GM12878 (cell line): Measurements from ENCODE around the gene ADM2. TPM values are rescaled to one million over a fixed set of nuclear protein-coding genes. Genes with fewer than 3 reads are reported as not detected.

Source experiments
- ATAC-seq: fragments of 200-7000 bp; cut with Tn5 transposase; 3 replicates; pipeline ENCODE4 v1.9.1; 2020; ENCODE audit warnings: mild to moderate bottlenecking, moderate library complexity
- BruUV-seq: library from RNA; stranded (reverse); fragments of 400-500 nt; replicated peaks from 2 replicates; lab custom pipeline; 2021; lab: Mats Ljungman, UMichigan
- CTCF ChIA-PET: fragments of 300-600 bp; sonication (Branson Sonifier 250); formaldehyde crosslinking; extraction: SDS; loops from one replicate; lab custom pipeline; 2021; ENCODE audit warnings: inconsistent platforms; lab: Yijun Ruan, JAX
- POLR2A ChIA-PET: fragments of 350-600 bp; formaldehyde crosslinking; extraction: SDS; loops from one replicate; lab custom pipeline; 2021; ENCODE audit warnings: inconsistent platforms; lab: Charles Lee
- RAD21 ChIA-PET: fragments of 300-600 bp; sonication (Branson Sonifier 250); formaldehyde crosslinking; loops from one replicate; lab custom pipeline; 2023; ENCODE audit warnings: antibody characterized with exemption; ENCODE audit not compliant: unreplicated experiment; lab: Charles Lee
- SMC1A ChIA-PET: fragments of 300-600 bp; sonication (Branson Sonifier 250); formaldehyde crosslinking; loops from one replicate; lab custom pipeline; 2023; ENCODE audit not compliant: unreplicated experiment, uncharacterized antibody; lab: Charles Lee
- DNase-seq: peaks from one replicate; pipeline ENCODE4 v3.0.0-alpha.2; 2011; ENCODE audit warnings: low read depth, low spot score
- FAIRE-seq: peaks from 3 replicates; lab custom pipeline; 2011; peaks lifted over from hg19 to GRCh38; lab: Jason Lieb, UNC
- H2AFZ ChIP-seq: 2 replicates; pipeline ENCODE4 v1.6.0; 2011; ENCODE audit warnings: low read depth, low read length, control low read depth; ENCODE audit not compliant: control insufficient read depth
- H3K27ac ChIP-seq: 2 replicates; pipeline ENCODE4 v1.5.1; 2011; ENCODE audit warnings: control low read depth; ENCODE audit not compliant: control insufficient read depth, insufficient read depth
- H3K27me3 ChIP-seq, 2 experiments: replicated peaks in 1 of 2; 2 replicates each; pipeline versions ENCODE4 v1.6.0 to v1.6.1; 2011; ENCODE audit warnings: low read length in 1 of 2; ENCODE audit not compliant: control insufficient read depth in 2 of 2, insufficient read depth in 2 of 2
- H3K36me3 ChIP-seq, 2 experiments: 2 replicates each; pipeline ENCODE4 v1.5.1; 2011; ENCODE audit warnings: low read length in 1 of 2; ENCODE audit not compliant: control insufficient read depth in 2 of 2, insufficient read depth in 2 of 2
- H3K4me1 ChIP-seq: 2 replicates; pipeline ENCODE4 v1.6.1; 2011; ENCODE audit warnings: mild to moderate bottlenecking, low read length, moderate library complexity, mixed read lengths; ENCODE audit not compliant: control insufficient read depth, insufficient read depth
- H3K4me2 ChIP-seq: 2 replicates; pipeline ENCODE4 v1.6.0; 2011; ENCODE audit warnings: control low read depth; ENCODE audit not compliant: control insufficient read depth, insufficient read depth
- H3K4me3 ChIP-seq: fragments of 200-600 bp; sonication (generic); 2 replicates; pipeline ENCODE4 v1.5.1; 2016
- H3K79me2 ChIP-seq: 2 replicates; pipeline ENCODE4 v1.6.0; 2011; ENCODE audit warnings: low read length; ENCODE audit not compliant: control insufficient read depth, insufficient read depth
- H3K9ac ChIP-seq: 2 replicates; pipeline ENCODE4 v1.8.0; 2011; ENCODE audit warnings: low read length, control low read depth, mixed read lengths; ENCODE audit not compliant: control insufficient read depth, insufficient read depth
- H3K9me3 ChIP-seq: replicated peaks from 3 replicates; pipeline ENCODE4 v1.5.1; 2011; ENCODE audit warnings: mild to moderate bottlenecking, low read length; ENCODE audit not compliant: control insufficient read depth, insufficient read depth
- H4K20me1 ChIP-seq: 2 replicates; pipeline ENCODE4 v1.6.0; 2011; ENCODE audit not compliant: control insufficient read depth, insufficient read depth
- MEF2A ChIP-seq: IDR thresholded peaks from 2 replicates; pipeline ENCODE4 v1.6.1; 2011; ENCODE audit warnings: low read depth, mild to moderate bottlenecking, low read length, moderate library complexity; ENCODE audit not compliant: insufficient read depth
- NR2F1 ChIP-seq: fragments of 450-650 bp; conservative IDR thresholded peaks from 2 replicates; pipeline ENCODE4 v1.6.1; 2017; ENCODE audit warnings: mild to moderate bottlenecking
- SPI1 ChIP-seq: IDR thresholded peaks from 2 replicates; pipeline ENCODE4 v1.6.1; 2011; ENCODE audit warnings: low read depth, mild to moderate bottlenecking, low read length, moderate library complexity, borderline replicate concordance; ENCODE audit not compliant: insufficient read depth
- YY1 ChIP-seq: IDR thresholded peaks from 2 replicates; pipeline ENCODE4 v1.6.1; 2011; ENCODE audit warnings: low read depth, mild to moderate bottlenecking, low read length
- ZNF274 ChIP-seq: IDR thresholded peaks from one replicate; pipeline ENCODE4 v1.8.0; 2011; ENCODE audit not compliant: insufficient read length, insufficient read depth
- ZZZ3 ChIP-seq: IDR thresholded peaks from 2 replicates; pipeline ENCODE4 v1.6.1; 2011; ENCODE audit warnings: low read depth; ENCODE audit not compliant: control insufficient read depth, insufficient read length
- WGBS: methylation state at CpG from one replicate; pipeline ENCODE4 v1.1.6; 2016; ENCODE audit warnings: low lambda C conversion rate; ENCODE audit not compliant: insufficient replicate concordance, insufficient coverage; ENCODE audit errors: missing lambda C conversion rate; 5-methylcytosine and 5-hydroxymethylcytosine counted together
- in situ Hi-C: fragments of 300-500 bp; cut with MboI; formaldehyde crosslinking; loops from 9 replicates; pipeline ENCODE4 v1.14.3; 2018; ENCODE audit warnings: mixed read lengths
- intact Hi-C: fragments of 100-400 bp; cut with micrococcal nuclease; formaldehyde crosslinking; loops from one replicate; pipeline ENCODE4 v1.14.2; 2022; ENCODE audit not compliant: unreplicated experiment
- polyA plus RNA-seq, 11 experiments: library from polyadenylated mRNA; depleted of rRNA in 4 of 11; unstranded in 6 of 11; stranded (reverse) in 5 of 11; fragments of >200 nt; fragmentation: Nextera tagmentation in 4 of 11; fragmentation: Illumina TruSeq in 1 of 11; extraction: Ambion mirVana in 4 of 11; extraction: Trizol in 1 of 11; gene quantifications; 1 replicate in 1 of 11; 2 replicates in 10 of 11; pipeline versions ENCODE4 v1.2.1 to v1.2.3, GENCODE V29; 2011 to 2016; ENCODE audit warnings: inconsistent platforms in 2 of 11, missing spikeins in 2 of 11, low read depth in 1 of 11
- total RNA-seq, 4 experiments: library from RNA; depleted of rRNA in 3 of 4; stranded (reverse); fragments of >200 nt in 3 of 4; fragmentation: Illumina TruSeq in 1 of 4; extraction: Trizol in 1 of 4; gene quantifications; 2 replicates each; pipeline versions ENCODE4 v1.2.1 to v1.2.3, GENCODE V29; 2013 to 2021
- TF ChIP-seq, protein P1 (sequence below): IDR thresholded peaks from 2 replicates; pipeline ENCODE4 v1.6.1; 2012; ENCODE audit warnings: low read depth, low read length, improper control_type of control experiment
- TF ChIP-seq, protein P2 (sequence below): IDR thresholded peaks from 2 replicates; pipeline ENCODE4 v1.6.1; 2011; ENCODE audit warnings: borderline replicate concordance, low read depth, mild to moderate bottlenecking, moderate library complexity, low read length; ENCODE audit not compliant: insufficient read depth, poor library complexity, severe bottlenecking

ADM2 gene
- total and polyA plus RNA-seq, 10 of the 15 experiments (the other 5 are each of a cell fraction or from before 2014, with no cell fraction given): 0.02 to 0.33 (median 0.12) TPM; not detected in 2

DNA sequence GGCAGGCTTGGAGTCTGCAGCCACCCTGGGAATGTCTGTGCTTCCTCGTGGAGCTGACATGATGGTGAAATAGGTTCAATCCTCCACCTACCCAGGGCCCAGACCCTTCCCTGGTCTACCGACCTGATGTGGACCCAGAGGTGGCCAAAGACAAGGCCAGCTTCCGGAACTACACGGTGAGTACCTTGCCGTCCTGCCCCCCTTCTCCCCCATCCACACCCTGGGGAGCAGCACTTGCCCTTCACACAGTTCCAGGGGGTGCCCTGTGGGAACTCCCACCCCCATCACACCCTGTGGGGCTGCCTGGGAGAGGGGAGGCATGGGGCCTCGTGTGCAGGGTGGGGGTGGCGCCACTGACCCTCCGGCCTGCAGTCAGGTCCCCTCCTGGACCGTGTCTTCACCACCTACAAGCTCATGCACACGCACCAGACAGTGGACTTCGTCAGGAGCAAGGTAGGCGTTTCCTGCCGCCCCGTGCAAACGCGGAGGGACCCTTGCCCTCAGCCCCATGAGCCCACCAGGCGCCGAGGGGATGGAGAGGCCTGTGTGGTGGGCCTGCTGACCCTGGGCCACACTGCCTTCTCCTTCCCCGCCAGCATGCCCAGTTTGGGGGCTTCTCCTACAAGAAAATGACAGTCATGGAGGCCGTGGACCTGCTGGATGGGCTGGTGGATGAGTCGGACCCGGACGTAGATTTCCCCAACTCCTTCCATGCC, 6.1 kb downstream of the ADM2 start:
- DNase-seq (no peak), ATAC-seq (peak; percentile 6; the same call in 2 of the 3 replicates), FAIRE-seq (no peak)
- Histone ChIP-seq H3K27ac (no peak overlapping the region), H3K27me3 (no peaks in the 10 kb centered on the region), H3K79me2 (no peaks in the 10 kb centered on the region), H3K9me3 (no peaks in the 10 kb centered on the region), H4K20me1 (no peaks in the 10 kb centered on the region), H3K4me1 (peaks cover 5% of the 10 kb centered on the region), H2AFZ (no peak overlapping the region; the same call in 1 of the 2 replicates), H3K4me3 (no peak overlapping the region), H3K36me3 (no peaks in the 10 kb centered on the region), H3K4me2 (no peak overlapping the region), H3K9ac (no peak overlapping the region)
- in situ Hi-C loops: no loop called here
- TF ChIP-seq, protein P1, sequence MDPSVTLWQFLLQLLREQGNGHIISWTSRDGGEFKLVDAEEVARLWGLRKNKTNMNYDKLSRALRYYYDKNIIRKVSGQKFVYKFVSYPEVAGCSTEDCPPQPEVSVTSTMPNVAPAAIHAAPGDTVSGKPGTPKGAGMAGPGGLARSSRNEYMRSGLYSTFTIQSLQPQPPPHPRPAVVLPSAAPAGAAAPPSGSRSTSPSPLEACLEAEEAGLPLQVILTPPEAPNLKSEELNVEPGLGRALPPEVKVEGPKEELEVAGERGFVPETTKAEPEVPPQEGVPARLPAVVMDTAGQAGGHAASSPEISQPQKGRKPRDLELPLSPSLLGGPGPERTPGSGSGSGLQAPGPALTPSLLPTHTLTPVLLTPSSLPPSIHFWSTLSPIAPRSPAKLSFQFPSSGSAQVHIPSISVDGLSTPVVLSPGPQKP: no peak
- TF ChIP-seq ZZZ3: no peak
- TF ChIP-seq, protein P2, sequence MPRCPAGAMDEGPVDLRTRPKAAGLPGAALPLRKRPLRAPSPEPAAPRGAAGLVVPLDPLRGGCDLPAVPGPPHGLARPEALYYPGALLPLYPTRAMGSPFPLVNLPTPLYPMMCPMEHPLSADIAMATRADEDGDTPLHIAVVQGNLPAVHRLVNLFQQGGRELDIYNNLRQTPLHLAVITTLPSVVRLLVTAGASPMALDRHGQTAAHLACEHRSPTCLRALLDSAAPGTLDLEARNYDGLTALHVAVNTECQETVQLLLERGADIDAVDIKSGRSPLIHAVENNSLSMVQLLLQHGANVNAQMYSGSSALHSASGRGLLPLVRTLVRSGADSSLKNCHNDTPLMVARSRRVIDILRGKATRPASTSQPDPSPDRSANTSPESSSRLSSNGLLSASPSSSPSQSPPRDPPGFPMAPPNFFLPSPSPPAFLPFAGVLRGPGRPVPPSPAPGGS: no peak
- TF ChIP-seq MEF2A: no peak
- TF ChIP-seq NR2F1: no peak
- no peak for TF ChIP-seq YY1
- no peak for TF ChIP-seq SPI1
- no peak for TF ChIP-seq ZNF274
- SMC1A ChIA-PET: no interaction called here
- POLR2A ChIA-PET: interaction anchor here (0.6 kb wide), 1 partner anchor 12 kb away, joined by 4 read pairs; no protein-coding TSS in a partner anchor
- WGBS: 49% methylated on average over 23 of the region's 23 CpGs
- CTCF ChIA-PET: interaction anchor here (0.5 to 4.1 kb wide), 3 partner anchors 10 to 508 kb away, joined by 3 to 29 read pairs (median 7); no protein-coding TSS in a partner anchor
- RAD21 ChIA-PET: no interaction called here
- intact Hi-C loops: no loop called here
- BruUV-seq: no TSS peak
